Central memory CD4-positive, alpha-beta T cell (primary cell): Measurements from ENCODE around the gene HIC2.
"Not testable (repeated sequence)": the region's sequence is repeated elsewhere in the genome, so short reads cannot be mapped to it uniquely, and the experiment has no call there.

Source experiments
- DNase-seq: peaks from one replicate; pipeline ENCODE4 v3.0.0; 2022

The HIC2 gene

GRCh38 chr22:21450858-21451353, 33.7 kb downstream of the HIC2 start:
- no peak for DNase-seq

DNA sequence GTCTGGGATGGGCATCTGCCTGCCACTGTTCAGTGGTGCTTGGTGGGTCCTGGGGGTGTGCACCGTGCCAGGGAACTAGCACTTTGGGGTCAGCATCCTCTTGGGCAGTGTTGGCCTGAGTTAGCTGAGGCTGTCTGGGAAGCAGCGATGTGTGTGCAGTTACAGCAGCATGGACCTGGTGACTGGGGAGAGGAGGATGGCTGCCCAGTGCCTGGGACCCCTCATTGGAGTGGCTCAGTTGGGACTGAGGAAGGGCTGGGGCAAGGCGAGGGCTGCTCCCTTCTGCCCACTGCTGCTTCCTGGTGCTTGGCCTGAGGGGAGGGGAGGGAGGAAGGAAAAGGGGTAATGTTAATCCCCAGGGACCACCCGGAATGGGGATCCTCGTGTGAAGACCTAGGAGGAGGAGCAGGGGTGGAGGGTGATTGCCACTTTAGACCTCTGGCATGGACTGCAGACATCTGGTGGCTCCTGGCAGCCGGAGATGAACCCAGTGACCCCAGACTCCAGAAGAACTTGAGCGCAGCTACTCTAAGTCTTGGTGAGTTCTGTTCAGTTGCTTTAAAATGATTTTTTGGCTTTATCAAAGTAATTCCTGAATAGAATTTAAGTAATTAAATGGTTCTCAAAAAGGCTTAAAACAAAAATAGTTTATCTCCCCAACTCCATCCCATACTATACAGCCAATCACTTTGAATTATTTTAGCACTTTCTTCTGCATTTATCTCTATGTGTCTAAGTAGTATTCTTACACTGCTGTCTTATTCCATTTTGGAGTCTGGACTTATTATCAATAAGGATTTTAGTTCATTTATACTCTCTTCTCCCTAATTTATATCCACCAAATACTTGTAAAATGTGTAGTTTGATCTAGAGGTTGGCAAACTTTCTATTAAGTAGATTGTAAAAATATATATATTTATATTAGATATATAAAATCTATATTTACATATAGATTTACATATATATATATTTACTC, 34.7 kb downstream of the HIC2 start:
- no peak for DNase-seq

DNA sequence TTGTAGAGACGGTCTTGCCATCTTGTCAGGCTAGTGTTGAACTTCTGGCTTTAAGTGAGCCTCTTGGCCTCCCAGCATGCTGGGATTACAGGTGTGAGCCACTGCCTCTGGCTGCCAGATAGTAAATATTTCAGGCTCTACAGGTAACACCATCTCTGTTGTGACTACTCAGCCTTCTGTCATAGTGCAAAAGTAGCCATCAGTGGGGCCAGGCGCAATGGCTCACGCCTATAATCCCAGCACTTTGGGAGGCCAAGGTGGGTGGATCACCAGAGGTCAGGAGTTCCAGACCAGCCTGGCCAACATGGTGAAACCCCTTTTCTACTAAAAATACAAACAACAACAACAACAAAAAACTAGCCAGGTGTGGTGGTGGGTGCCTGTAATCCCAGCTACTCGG, 35.5 kb downstream of the HIC2 start:
- DNase-seq = not testable (repeated sequence)

DNA sequence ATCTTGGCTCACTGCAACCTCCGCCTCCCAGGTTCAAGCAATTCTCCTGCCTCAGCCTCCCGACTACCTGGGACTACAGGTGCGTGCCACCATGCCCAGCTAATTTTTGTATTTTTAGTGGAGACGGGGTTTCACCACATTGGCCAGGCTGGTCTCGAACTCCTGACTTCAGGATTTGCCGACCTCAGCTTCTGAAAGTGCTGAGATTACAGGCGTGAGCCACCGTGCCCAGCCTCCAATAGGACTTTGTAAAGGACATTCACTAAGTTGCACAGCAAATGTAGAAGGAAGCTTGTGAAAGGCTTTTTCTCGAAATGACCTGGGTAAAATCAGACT, 37.8 kb downstream of the HIC2 start:
- DNase-seq = not testable (repeated sequence)

GRCh38 chr22:21455334-21456089, 38.3 kb downstream of the HIC2 start:
- DNase-seq = no peak

DNA sequence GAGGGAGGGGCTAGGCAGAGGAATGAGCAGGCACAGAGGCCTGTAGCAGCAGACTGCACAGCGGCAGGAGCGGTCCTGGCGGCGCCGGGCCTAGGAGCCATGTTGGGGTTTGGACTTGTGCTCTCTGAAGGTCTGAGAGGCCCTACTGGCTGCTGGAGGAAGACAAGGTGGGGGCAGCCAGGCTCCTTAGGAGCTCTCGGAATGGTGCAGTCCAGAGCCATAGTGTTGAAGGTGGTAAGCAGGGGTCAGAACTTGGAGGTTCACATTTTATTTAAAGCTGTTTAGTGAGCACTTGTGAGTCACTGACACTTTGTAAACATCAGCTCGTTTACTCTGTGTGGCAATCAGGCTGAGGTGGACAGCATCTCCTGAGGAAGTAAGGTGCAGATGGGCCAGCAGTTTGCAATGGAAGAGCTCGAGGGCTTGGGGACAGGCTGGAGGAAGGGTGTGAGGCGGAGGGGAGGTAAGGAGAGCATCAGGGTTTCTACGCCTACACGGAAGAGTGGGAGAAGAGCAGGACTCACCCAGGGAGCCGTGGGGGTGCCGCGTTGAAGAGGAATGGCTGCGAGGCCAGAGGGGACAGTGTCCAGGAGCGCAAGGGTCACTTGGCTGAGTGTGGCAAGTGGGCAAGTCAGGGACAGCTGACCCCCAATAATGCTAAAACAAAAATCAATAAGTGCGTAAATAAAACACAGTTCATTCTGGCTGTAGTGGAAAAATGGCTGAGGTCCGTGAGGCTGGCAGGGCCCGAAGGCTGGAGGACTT, 40.0 kb downstream of the HIC2 start:
- DNase-seq = no peak

DNA sequence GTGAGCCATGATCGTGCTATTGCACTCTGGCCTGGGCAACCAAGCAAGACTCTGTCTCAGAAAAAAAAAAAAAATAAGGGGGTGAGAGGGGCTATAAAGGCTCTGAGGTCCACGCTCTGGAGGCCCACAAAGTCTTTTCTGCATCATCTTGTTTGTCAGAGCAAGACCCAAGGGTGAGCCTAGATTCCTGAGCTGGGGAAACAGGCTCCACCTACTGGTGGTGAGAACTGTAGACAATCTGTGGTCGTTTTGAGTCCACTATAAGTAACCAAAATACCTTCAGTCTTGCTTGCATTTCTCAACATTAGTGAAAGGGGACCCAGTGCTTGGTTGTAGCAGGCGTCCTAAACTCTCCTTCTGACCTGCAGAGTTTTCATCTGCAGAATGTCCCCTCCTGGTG, 45.5 kb downstream of the HIC2 start:
- not testable (repeated sequence) for DNase-seq

- DNase-seq = peak; percentile 11
Measured at GRCh38 chr22:21467337-21468193, 50.4 kb downstream of the HIC2 start, which contains the start of gene TMEM191C. TMEM191C (plus strand) TSS chr22:21467387; CDS start chr22:21467460, 73 bp downstream.

GRCh38 chr22:21468194-21469096, 51.3 kb downstream of the HIC2 start:
- peak; percentile 91 for DNase-seq

DNA sequence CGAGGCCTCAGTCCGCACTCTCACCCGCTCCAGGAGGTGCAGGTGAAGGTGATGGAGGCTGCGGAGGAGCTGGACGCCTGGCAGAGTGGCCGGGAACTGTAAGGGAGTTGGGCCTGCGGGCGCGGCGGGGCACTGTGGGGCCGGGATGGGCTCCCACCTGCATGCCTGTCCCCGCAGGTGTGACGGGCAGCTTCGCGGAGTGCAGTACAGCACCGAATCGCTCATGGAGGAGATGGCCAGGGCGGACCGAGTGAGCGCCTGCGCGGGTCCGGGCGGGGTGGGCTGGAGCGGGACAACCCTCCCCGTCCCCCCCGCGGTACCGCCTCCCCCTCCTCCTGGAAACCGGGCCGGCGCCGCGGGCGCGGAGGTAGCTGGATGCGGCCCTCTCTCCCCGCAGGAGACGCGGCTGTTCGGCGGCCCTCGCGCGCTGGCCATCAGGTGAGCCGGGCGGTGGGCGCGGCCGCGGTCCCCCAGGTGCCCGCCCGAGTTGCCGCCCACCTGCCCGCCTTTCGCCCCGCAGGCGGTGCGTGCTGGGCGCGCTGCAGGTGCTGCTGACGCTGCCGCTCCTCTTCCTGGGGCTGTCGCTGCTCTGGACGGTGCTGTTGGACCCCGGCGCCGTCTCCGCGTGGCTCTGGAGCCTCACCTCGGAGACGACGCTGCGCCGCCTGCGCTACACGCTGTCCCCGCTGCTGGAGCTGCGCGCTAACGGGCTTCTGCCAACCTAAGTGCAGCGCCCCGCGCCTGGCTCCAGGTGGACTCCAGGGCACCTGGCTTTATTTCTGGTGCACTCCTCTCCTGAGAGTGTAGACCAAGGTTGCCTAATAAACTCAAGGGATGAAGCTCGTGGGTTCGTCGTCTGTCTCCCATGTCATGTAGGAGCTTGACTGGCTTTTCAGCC, 52.2 kb downstream of the HIC2 start:
- peak; percentile 11 for DNase-seq

GRCh38 chr22:21472984-21473383, 55.8 kb downstream of the HIC2 start:
- DNase-seq = not testable (repeated sequence)

GRCh38 chr22:21473664-21474063, 56.5 kb downstream of the HIC2 start:
- DNase-seq = not testable (repeated sequence)

- DNase-seq = not testable (repeated sequence)
Measured at GRCh38 chr22:21484039-21484438, 66.9 kb downstream of the HIC2 start.

GRCh38 chr22:21487723-21488122, 70.6 kb downstream of the HIC2 start:
- DNase-seq = not testable (repeated sequence)

DNA sequence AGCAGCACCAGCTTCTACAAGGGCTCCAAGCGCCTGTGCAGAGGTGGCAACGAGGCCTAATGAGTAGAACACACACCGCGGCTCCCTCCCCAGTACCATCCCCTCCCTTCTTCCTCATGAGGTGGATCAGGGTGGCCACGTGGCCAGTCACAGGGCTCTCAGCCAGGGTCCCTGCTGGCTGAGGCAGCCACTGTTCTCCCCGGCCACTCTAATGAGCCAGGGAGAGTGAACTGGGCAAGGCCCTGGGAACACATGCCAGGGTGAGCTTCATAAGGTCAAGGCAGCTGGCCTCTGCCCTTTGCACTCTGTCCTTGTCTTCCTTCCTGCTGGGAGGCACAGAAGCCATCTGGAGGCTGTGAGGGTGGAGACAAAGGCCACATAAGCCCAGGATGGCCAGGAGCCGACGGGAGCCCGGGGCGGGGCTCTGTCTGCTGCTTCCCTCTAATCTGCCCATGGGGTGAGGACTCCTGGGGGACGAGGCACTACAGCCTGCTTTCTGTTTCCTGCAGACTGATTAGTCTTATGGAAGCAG, 72.0 kb downstream of the HIC2 start:
- DNase-seq = not testable (repeated sequence)

GRCh38 chr22:21490556-21490955, 73.4 kb downstream of the HIC2 start:
- DNase-seq = not testable (repeated sequence)

DNA sequence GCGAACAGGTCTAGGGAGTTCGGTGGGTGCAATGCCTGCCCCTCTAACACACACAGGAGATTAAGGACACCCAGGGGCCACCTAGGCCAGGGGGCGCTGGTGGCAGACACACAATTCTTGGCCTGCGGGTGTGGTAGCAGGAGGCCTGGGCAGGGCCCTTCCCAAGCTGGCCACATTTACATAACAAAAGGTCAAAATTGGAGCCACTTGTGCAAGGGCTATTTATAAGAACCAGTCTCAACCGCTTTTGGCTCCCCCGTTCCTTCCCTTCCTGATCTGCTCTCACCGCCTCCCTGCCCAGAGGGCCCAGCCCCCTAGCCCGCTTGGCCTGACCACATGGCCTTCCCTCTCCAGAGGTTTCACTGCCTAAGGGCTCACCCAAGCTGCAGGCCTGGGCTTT, 75.1 kb downstream of the HIC2 start:
- DNase-seq = not testable (repeated sequence)

DNA sequence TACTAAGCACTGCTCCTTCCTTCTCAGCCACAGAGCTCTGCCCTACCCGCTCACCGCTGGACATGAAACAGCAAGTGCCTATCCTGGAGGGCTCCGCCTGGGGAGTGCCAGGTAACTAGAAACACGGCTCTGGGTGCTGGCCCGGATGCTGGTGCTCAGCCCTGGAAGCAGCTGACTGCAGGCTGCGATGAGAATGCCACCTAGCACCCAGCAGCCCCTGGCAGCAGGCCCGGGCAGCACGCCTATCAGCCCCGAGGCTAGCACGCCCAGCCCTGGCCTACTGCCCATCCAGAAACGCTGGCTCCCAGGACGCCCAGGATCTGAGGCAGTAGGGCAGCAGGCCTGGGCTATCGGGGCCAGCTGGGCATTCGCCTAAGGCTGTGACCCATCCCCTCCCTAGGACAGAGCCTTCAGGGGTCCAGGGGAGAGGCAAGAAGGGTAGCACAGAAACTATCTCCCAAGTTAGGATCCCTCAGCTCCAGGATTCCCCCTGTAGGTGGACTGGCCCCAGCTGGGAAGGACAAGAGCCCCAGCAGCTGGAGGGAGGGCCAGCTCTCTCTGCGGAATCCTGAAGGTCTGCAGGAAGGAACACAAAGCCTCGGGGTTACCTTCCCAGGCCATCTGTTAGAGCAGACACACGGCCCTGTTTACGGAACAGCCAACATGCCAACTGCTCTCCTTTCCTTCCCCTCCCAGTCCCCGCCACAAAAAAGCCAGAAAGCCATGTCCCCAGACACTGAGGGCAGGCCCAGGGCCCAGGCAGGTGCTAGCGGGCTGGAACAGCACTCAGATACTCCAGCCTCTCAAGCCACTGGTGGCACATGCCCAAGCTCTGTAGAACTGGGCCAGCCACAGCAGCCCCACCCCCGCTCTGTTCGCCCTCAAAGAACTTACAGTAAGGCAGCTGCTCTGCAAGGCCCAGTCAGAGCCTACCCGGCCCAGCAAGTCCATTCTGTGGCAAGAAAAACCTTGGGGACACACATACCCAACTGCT, 76.9 kb downstream of the HIC2 start:
- DNase-seq = not testable (repeated sequence)
